H7 (cell line): ENCODE data around the gene SEL1L. TPM values are rescaled to one million over a fixed set of nuclear protein-coding genes. Genes with fewer than 3 reads are reported as not detected.
"Not testable (repeated sequence)": the region's sequence is repeated elsewhere in the genome, so short reads cannot be mapped to it uniquely, and the experiment has no call there.

Experiments used
- DNase-seq: peaks from one replicate; pipeline ENCODE4 v3.0.0; 2012
- H3K27me3 ChIP-seq: 2 replicates; pipeline ENCODE4 v1.6.0; 2011; ENCODE audit warnings: mild to moderate bottlenecking, low read length; ENCODE audit not compliant: control insufficient read depth, insufficient read depth
- H3K36me3 ChIP-seq: replicated peaks from 2 replicates; pipeline ENCODE4 v1.5.1; 2011; ENCODE audit warnings: low read length; ENCODE audit not compliant: control insufficient read depth, insufficient read depth
- H3K4me3 ChIP-seq: 2 replicates; pipeline ENCODE4 v1.5.1; 2011; ENCODE audit warnings: low read depth, mild to moderate bottlenecking, control low read depth, low read length, moderate library complexity; ENCODE audit not compliant: insufficient read depth
- total RNA-seq: library from RNA; depleted of rRNA; stranded (reverse); fragments of >200 nt; shearing (Covaris generic); gene quantifications from 2 replicates; pipeline ENCODE4 v1.2.3, GENCODE V29; 2014

The SEL1L gene
- total RNA-seq, 1 experiment from 2014 or later, result 15.7 TPM

DNA sequence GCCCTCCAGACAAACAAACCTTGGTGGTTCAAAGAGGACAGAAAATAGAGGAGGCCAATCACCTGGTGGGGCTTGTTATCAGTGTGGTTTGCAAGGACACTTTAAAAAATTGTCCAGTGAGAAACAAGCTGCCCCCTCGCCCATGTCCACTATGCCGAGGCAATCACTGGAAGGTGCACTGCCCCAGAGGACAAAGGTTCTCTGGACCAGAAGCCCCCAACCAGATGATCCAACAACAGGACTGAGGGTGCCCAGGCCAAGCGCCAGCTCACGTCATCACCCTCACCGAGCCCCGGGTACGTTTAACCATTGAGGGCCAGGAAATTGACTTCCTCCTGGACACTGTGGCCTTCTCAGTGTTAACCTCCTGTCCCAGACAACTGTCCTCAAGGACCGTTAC, 17.7 kb downstream of the SEL1L start:
- H3K4me3 ChIP-seq, H3K27me3 ChIP-seq, DNase-seq, H3K36me3 ChIP-seq: not testable (repeated sequence)

- not testable (repeated sequence) for H3K4me3 ChIP-seq, H3K27me3 ChIP-seq, H3K36me3 ChIP-seq, DNase-seq
Observed at GRCh38 chr14:81512826-81513225, 20.8 kb downstream of the SEL1L start.

DNA sequence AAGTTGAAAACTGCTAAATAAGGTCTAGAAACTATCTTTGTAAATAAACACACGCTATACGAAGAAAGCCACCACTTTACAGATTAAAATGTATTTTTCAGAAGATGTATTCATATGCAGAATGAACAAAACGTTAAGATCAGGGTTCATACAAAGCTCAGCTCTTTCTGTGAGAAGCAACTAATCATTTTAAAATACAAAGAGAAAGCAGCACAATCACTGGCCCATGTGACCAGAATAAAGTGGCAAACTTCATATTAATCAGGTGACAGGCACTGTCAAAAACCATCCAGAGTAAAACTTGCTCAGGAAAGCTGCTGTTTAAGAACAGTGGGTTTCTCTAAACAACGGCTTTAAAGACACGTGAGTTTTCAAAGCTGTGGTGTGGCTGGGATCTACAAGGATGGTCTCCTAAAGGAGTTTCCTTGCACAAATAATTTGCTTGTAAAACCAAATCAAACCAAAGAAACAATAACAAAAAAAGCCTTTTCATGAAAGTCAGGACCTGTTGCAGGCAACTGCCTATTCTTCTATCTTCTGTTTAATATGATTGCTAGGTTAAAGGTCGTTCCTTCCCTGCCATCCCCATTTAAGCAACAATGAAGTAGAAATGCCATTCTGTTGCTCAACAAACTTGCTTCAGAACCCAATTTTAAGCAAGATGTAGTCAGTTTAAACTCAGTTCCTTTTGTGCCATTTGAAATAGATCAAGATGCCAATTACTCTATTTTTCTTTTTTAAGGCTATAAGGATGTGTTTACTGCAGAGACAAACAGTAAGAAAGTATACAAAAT, 22.3 kb downstream of the SEL1L start:
- no peak overlapping the region for H3K4me3 ChIP-seq

DNA sequence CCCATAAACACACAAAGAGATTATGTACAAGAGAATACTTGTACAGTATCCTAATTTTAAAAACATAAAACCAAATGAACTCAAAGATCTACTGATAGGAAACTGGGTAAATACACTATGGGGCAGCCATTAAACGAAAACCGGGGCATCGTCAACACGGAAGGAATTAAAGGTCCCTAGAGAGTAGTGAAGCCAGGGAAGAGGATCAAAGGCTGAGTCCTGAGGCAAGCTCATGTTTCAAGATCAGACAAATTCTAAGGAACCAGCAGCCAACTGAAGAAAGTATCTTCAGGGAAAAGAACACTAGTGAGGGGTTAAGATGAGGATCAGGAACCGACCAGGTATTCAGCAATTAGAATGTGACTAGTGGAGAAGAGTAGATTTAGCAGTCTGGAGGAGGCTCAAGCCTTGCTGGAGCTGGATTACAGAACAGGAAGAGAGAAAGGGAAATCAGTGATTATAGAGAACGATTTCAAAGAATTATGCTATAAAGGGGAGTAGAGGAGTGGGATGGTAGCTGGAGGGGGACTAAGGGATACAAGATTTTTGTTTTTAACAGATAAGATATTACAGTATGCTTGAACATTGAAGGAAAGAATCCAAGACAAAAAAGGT, 23.7 kb downstream of the SEL1L start:
- no peak for DNase-seq
- H3K4me3 ChIP-seq, result no peak overlapping the region
- H3K27me3 ChIP-seq, result no peaks in the 10 kb centered on the region
- H3K36me3 ChIP-seq, result no peaks in the 10 kb centered on the region; the same call in none of the 2 replicates

More for the DNA sequence above, 22.3 kb downstream of the SEL1L start:
- no peaks in the 10 kb centered on the region for H3K36me3 ChIP-seq
- DNase-seq, result no peak
- H3K27me3 ChIP-seq, result no peaks in the 10 kb centered on the region

DNA sequence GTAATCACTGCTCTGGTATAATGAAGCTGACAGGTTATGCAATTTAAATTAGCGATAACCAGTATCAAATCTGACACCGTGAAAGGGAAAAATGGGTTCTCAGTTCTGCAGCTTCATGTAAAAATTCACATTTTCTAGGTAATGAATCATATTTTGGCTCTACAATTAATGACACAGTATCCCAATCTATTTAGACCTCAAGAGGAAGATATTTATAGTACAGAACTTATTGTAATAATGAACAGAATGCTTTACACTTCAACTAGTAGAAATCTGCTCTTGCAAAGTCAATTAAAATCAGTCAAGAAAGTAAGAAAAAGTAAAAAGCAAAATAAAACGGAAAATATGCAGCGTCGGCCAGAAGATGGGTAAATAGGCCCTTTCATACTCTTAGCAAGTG, 24.3 kb downstream of the SEL1L start:
- no peak overlapping the region for H3K4me3 ChIP-seq
- H3K36me3 ChIP-seq, result no peaks in the 10 kb centered on the region; the same call in none of the 2 replicates
- no peak for DNase-seq
- no peaks in the 10 kb centered on the region for H3K27me3 ChIP-seq

DNA sequence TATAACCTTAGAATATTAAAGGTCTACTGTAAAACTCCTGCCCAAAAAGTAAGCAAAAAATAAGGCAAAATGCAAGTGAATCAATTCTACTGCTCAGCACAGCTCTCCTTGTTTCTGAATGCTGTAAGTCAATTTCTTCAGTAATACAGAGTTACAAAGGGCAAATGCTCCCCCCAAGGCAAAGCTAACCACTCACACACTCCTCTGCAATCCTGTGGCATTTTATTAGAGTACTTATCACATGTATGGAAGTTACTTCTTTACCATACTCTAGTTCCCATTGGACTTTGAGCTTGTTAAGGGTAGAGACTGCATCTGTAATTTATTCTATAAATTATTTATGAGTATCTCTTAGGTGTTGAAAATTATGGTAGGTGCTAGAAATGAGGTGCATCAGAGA, 27.2 kb downstream of the SEL1L start:
- Histone ChIP-seq H3K27me3 (no peaks in the 10 kb centered on the region), H3K36me3 (peaks cover 3% of the 10 kb centered on the region), H3K4me3 (no peak overlapping the region)
- DNase-seq, result no peak

DNA sequence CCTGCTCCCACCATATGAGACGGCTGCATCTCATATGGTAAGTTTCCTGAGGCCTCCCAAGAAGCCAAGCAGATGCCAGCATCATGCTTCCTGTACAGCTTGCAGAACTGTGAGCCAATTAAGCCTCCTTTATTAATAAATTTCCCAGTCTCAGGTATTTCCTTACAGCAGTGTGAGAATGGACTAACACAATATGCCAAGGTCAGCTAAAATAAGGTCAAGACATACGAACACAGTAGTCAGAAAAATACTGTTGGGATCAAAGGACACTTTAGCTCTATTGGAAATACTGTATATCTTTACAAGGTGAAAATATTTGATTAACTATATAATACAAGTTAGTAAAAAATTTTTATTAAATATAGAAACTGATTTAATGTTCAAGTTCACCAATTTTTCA, 28.8 kb downstream of the SEL1L start:
- peaks cover 3% of the 10 kb centered on the region for H3K36me3 ChIP-seq
- no peaks in the 10 kb centered on the region for H3K27me3 ChIP-seq
- H3K4me3 ChIP-seq, result no peak overlapping the region
- no peak for DNase-seq

- no peaks in the 10 kb centered on the region for H3K27me3 ChIP-seq
- H3K36me3 ChIP-seq, result peaks cover 4% of the 10 kb centered on the region
- no peak overlapping the region for H3K4me3 ChIP-seq
- no peak for DNase-seq
Observed at GRCh38 chr14:81485781-81486180, 47.9 kb downstream of the SEL1L start.

GRCh38 chr14:81485372-81485771, 48.3 kb downstream of the SEL1L start:
- peaks cover 6% of the 10 kb centered on the region for H3K36me3 ChIP-seq
- no peaks in the 10 kb centered on the region for H3K27me3 ChIP-seq
- H3K4me3 ChIP-seq, result no peak overlapping the region
- no peak for DNase-seq

DNA sequence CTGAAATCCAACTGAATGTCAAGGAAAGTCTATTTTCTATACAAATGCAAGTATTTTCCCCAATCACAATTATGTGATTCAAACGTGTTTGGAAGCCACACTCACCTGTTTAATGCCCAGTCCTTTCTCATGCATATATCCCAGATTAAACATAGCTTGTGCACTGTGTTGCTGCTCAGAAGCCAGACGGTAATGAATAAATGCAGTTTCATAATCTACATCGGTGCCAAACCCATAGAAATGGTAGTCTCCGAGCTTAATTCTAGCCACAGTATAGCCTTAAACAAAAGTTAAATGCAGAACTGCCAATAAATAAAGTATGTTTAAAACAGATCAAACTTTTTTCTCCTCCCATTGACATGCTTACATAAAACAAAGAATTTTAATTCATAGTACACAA, 49.5 kb downstream of the SEL1L start:
- H3K27me3 ChIP-seq, result no peaks in the 10 kb centered on the region
- no peak overlapping the region for H3K4me3 ChIP-seq
- DNase-seq, result no peak
- peaks cover 5% of the 10 kb centered on the region for H3K36me3 ChIP-seq

- H3K27me3 ChIP-seq, result no peaks in the 10 kb centered on the region
- H3K36me3 ChIP-seq, result peaks cover 2% of the 10 kb centered on the region
Observed at GRCh38 chr14:81480741-81481140, 52.9 kb downstream of the SEL1L start.

DNA sequence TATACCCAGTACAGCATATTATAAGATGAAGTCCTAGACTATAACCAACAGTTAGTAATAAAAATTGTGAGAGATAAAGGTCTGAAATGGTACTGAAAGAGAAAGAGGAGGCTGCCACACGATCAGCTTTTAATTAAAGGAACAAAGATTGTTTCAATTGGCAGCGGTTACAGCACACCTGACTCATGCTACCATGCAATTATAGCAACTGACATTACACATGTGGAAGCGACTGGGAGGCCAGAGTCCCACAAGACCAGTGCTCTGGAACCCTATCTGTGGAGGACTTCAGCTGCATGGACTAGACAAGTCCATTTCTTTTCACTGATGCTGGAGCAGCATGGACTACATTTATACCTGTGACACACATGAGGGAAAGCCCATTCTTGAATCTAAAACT, 55.2 kb downstream of the SEL1L start:
- no peak for DNase-seq
- Histone ChIP-seq H3K4me3 (no peak overlapping the region), H3K27me3 (no peaks in the 10 kb centered on the region), H3K36me3 (peaks cover 2% of the 10 kb centered on the region)

More at GRCh38 chr14:81480741-81481140, 52.9 kb downstream of the SEL1L start:
- no peak for DNase-seq
- H3K4me3 ChIP-seq, result no peak overlapping the region

DNA sequence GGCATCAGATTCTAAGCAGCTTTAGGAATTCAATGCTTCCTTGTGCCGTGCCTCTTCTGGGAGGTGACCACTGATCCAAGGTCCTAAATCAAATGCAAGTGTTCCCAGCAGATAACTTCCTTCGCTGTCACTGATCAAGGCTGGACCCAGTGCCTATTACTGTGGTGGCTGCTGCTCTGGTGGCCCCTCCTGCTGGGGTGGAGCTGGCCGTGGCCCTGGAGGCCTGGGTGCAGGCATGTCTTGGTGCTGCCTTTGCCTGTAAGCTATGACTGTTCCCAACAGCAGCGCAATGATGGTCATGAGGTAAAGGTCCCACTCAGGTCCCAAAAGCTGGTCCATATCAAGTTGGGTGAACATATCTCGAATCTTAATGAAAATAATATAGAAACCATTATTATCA, 56.8 kb downstream of the SEL1L start:
- Histone ChIP-seq H3K4me3 (no peak overlapping the region), H3K36me3 (peaks cover 2% of the 10 kb centered on the region), H3K27me3 (no peaks in the 10 kb centered on the region)
- DNase-seq, result no peak

DNA sequence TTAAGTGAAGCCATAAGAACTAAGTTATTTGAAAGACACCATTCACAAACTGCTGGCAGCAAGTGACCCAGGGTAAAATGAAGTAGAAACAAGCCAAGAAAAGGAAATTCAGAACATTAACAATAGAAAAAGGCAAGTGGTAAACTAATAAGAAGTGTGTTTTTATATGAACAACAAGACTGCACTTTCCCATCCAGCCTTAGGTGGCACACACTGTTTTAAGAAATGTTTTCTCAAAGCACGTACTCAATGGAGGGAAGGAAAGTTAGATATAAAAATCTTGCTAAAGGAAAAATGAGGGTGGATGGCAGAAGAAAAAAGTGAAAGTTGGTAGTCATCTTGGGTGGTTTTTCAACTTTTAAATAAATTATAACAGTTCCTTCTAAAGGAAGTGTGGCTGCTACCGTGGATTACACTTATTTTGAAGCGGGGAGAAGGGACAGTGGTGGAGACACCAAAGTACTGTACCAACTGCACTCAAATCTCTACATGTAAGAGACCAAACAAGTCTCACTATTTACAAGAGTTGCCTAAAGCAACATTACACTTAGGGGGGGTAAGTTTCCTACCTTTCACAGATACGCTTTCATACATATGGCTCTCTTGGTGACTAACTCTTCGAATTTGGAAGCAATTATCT, 58.8 kb downstream of the SEL1L start:
- DNase-seq, result no peak
- Histone ChIP-seq H3K27me3 (no peaks in the 10 kb centered on the region), H3K36me3 (no peaks in the 10 kb centered on the region; the same call in 1 of the 2 replicates), H3K4me3 (no peak overlapping the region)

DNA sequence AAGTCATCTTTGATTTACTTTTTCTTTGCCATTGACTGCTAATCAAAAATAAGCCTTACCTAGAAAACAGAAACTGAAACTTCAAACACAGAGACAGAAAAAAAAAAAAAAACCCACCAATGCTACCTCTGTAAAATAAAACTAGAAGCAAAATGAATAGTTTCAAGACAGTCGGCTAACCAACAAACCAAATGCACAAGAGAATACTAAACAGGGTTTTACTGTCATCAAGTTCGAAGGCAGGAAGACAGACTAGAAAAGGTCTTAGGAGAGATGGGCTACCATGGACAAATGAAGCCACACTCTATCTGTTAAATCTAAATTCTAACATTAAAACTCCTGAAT, 59.5 kb downstream of the SEL1L start:
- Histone ChIP-seq H3K4me3 (no peak overlapping the region), H3K27me3 (no peaks in the 10 kb centered on the region), H3K36me3 (no peaks in the 10 kb centered on the region; the same call in 1 of the 2 replicates)
- no peak for DNase-seq
